ENCODE results near the gene ATG16L2.
A peak's percentile ranks its signal among the peaks of the same experiment; 100 is the strongest.
"Not testable (repeated sequence)": the region's sequence is repeated elsewhere in the genome, so short reads cannot be mapped to it uniquely, and the experiment has no call there.

Gene ATG16L2

GRCh38 chr11:72805216-72805615 lies 9.0 kb upstream of the ATG16L2 start:
- no peak for DNase-seq (ENCODE audit: low read depth in 2 of 2)
- no peak overlapping the region for H3K4me3 ChIP-seq (replicated peaks in 1 of 2; ENCODE audit: low read depth in 2 of 2, low read length in 2 of 2)
- TF ChIP-seq, protein P1, sequence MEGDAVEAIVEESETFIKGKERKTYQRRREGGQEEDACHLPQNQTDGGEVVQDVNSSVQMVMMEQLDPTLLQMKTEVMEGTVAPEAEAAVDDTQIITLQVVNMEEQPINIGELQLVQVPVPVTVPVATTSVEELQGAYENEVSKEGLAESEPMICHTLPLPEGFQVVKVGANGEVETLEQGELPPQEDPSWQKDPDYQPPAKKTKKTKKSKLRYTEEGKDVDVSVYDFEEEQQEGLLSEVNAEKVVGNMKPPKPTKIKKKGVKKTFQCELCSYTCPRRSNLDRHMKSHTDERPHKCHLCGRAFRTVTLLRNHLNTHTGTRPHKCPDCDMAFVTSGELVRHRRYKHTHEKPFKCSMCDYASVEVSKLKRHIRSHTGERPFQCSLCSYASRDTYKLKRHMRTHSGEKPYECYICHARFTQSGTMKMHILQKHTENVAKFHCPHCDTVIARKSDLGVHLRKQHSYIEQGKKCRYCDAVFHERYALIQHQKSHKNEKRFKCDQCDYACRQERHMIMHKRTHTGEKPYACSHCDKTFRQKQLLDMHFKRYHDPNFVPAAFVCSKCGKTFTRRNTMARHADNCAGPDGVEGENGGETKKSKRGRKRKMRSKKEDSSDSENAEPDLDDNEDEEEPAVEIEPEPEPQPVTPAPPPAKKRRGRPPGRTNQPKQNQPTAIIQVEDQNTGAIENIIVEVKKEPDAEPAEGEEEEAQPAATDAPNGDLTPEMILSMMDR (IDR thresholded peaks at IDR 0.05; ENCODE audit: low read depth, low read length) = no peak

DNA sequence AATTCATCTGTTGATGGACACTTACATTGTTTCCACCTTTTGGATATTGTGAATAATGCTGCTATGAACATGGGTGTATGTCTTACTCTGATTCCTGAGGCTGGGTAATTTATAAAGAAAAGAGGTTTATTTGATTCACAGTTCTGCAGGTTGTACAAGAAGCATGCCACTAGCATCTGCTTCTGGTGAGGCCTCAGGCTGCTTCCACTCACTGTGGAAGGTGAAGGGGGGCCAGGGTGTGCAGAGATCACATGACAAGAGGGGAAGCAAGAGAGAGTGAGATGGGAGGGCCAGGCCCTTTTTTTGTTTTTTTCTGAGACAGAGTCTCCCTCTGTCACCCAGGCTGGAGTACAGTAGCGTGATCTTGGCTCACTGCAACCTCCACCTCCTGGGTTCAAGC lies 7.8 kb upstream of the ATG16L2 start:
- not testable (repeated sequence) for DNase-seq (ENCODE audit: low read depth in 2 of 2); H3K4me3 ChIP-seq (replicated peaks in 1 of 2; ENCODE audit: low read depth in 2 of 2, low read length in 2 of 2)

DNA sequence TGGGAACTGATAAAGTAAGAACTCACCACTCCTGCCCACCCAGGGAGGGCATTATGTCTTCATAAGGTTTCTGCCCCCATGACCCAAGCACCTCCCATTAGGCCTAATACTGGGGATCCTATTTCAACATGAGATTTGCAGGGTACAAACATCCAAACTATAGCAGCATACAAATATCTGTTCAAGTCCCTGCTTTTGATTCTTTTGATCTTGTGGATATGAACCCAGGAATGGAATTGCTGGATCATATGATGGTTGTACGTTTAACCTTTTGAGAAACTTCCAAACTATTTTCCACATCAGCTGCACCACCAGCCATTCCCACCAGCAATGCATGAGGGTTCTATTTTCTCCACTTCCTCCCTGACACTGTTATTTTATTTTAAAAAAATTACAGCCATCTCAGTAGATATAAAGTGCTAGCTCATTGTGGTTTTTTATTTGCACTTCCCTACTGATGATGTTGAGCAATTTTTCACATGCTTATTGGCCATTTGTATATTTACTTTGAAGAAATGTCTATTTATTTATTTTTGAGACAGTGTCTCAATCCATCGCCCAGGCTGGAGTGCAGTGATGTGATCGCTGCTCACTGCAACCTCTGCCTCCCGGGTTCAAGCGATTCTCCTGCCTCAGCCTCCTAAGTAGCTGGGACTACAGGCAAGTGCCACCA lies 7.1 kb upstream of the ATG16L2 start:
- no peak overlapping the region for H3K4me3 ChIP-seq (replicated peaks in 1 of 2; ENCODE audit: low read depth in 2 of 2, low read length in 2 of 2)
- TF ChIP-seq, protein P1 (IDR thresholded peaks at IDR 0.05; ENCODE audit: low read depth, low read length) = no peak

GRCh38 chr11:72807792-72808191 lies 6.4 kb upstream of the ATG16L2 start:
- TF ChIP-seq, protein P1 (IDR thresholded peaks at IDR 0.05; ENCODE audit: low read depth, low read length) = no peak
- DNase-seq (ENCODE audit: low read depth in 2 of 2) = no peak
- no peak overlapping the region for H3K4me3 ChIP-seq (replicated peaks in 1 of 2; ENCODE audit: low read depth in 2 of 2, low read length in 2 of 2)

More for the DNA sequence above, 7.1 kb upstream of the ATG16L2 start:
- peak in 1 of 2 donors; percentile 40 for DNase-seq (ENCODE audit: low read depth in 2 of 2)

DNA sequence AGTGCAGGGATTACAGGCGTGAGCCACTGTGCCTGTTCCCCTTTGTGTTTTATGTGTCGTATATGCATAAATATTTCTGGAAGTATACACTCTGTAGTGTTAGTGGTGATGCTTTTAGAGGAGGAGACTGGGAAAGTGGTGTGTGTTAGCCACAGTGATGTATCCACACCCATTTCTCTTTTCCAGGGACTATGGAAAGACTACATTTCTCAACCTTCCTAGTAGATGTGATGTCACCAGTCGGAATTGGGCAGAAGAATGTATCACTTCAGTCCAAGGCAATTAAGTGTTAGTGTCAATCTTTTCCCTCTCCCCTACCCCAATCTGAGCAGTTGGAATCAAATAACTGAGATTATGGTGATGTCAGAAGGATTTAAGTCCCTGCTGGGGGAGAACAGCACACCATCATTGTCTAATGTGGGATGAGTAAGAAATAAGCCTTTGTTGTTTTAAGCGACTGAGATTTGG lies 5.8 kb upstream of the ATG16L2 start:
- no peak overlapping the region for H3K4me3 ChIP-seq (replicated peaks in 1 of 2; ENCODE audit: low read depth in 2 of 2, low read length in 2 of 2)
- DNase-seq (ENCODE audit: low read depth in 2 of 2) = peak in 1 of 2 donors; percentile 32
- TF ChIP-seq, protein P1 (IDR thresholded peaks at IDR 0.05; ENCODE audit: low read depth, low read length) = no peak

GRCh38 chr11:72811686-72812085 lies 2.5 kb upstream of the ATG16L2 start:
- DNase-seq (ENCODE audit: low read depth in 2 of 2) = not testable (repeated sequence)

GRCh38 chr11:72812604-72812966 lies 1.6 kb upstream of the ATG16L2 start:
- DNase-seq (ENCODE audit: low read depth in 2 of 2) = no peak
- TF ChIP-seq, protein P1 (IDR thresholded peaks at IDR 0.05; ENCODE audit: low read depth, low read length) = no peak
- H3K4me3 ChIP-seq (replicated peaks in 1 of 2; ENCODE audit: low read depth in 2 of 2, low read length in 2 of 2) = peak overlapping the region in 1 of 2 donors; percentile 65

More at GRCh38 chr11:72811686-72812085, 2.5 kb upstream of the ATG16L2 start:
- H3K4me3 ChIP-seq (replicated peaks in 1 of 2; ENCODE audit: low read depth in 2 of 2, low read length in 2 of 2) = not testable (repeated sequence)
